Midbrain (tissue), 1 donor: ENCODE measurements around the gene SCARB1.

Source experiments
- DNase-seq: peaks from one replicate; lab custom pipeline; 2025; lab: John Stamatoyannopoulos, UW

Gene SCARB1

DNA sequence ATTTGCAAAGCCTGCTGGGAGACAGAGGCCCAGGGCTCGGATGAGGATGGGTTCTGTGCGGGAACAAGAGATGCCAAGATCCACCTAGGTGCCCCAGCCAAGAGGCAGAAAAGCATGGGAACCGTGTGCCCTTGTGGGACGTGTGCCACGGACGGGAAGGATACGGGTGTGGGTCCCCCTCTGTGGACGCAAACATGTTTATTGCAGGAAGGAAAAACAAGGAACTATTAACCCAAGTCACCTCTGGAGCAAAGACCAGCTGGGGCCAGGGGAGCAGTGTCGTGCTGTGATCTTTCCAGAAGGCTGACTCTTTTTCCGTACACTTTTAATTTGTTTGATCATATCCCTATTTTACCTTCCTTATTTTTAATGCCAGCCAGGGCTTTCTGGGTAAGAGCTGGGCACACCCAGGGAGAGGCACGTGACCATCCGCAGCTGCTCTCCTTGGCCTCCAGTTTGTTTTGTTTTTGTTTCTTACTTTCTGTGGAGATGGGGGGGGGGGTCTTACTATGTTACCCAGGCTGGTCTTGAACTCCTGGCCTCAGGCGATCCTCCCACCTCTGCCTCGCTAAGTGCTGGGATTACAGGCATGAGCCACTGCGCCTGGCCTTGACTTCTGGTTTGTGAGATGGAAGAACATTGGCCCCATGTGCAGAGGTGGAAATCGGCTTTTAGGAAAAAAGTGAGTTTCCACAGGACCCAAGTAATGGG lies 20.7 kb downstream of the SCARB1 start:
- no peak for DNase-seq

DNA sequence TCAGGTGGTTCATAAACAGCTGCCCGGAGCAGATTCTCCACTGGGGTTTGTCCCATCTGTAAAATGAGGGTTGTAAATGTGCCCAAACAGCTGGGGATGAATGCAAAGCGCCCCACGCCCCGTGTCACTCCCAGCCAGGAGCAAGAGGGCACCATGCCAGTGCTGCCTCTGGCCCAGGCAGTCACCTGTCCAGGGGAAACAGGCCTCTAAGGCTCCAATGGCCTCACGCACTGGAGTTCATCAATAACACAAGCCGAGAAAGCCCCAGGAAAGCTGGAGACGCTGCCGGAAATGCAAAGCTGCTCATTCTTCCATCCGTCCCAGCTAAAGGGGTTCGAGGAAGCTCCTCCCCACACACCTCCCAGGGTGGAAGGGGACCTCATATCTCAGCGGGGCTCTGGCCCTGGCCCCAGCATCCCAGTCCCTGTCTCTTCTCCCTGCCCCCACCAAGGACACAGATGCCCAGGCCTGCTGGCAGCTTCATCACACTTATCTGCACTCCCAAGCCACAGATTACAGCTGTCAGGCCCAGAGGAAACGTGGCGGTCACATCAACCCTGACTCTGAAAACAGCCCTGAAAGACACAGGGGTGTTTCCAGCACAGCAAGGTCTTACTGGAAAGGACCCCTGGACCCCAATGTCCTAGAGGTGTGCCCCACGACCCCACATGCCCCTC lies 21.5 kb downstream of the SCARB1 start:
- DNase-seq, result no peak

DNA sequence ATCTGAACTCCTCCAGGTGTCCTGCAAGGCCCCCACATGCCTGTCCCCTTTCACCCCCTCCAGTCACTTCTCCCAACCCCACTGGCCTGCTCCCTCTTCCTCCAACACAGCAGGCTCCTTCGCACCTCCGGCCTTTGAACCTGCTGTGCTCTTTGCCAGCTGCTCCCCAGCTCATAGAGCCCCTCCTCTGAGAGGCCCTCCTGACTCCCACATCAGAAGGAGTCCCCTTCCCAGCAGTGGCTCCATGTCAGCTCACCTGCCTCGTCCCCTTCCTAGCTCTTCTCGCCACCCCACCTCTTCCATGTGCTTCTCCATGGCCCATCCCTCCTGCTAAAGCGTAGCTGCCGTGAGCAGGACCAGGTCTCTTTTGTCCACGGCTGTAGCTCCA lies 22.1 kb downstream of the SCARB1 start:
- DNase-seq, result no peak

DNA sequence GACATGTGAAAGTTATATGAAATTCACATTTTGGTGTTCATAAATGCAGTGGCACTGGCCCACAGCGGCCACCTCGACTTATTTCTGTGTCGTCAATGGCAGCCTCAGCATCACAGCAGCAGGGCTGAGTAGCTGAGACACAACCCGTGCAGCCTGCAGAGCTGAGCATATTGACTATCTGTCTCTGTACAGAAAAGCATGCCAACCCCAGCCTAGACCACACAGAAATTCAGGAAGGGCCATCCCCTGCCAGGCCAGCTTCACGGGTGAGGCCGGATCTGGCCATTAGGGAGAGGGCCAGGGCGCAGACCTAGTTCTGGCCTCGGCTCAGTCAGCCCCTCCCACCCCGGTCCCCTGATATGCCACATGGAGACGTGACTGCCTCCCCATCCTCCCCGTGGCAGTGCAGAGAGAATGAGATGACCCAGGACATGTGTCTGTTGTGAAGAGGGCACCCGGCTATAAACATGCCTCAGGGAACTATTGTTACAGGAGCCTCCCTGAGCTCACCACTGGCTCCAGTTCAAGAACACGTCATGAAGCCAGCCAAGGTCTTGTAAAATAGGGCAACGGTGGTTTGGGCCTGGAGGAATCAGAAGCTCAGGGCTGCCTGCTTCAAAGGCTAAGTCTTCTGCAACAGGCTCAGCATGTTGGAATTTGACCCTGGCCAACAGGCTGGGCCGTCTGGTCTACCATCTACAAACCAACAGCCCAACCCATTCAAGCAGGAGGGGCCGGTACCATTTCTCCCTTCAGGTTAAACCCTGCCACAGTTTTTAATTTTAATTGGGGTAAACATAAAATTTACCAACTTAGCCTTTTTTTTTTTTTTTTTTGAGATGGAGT lies 25.5 kb downstream of the SCARB1 start:
- peak; percentile 37 for DNase-seq

DNA sequence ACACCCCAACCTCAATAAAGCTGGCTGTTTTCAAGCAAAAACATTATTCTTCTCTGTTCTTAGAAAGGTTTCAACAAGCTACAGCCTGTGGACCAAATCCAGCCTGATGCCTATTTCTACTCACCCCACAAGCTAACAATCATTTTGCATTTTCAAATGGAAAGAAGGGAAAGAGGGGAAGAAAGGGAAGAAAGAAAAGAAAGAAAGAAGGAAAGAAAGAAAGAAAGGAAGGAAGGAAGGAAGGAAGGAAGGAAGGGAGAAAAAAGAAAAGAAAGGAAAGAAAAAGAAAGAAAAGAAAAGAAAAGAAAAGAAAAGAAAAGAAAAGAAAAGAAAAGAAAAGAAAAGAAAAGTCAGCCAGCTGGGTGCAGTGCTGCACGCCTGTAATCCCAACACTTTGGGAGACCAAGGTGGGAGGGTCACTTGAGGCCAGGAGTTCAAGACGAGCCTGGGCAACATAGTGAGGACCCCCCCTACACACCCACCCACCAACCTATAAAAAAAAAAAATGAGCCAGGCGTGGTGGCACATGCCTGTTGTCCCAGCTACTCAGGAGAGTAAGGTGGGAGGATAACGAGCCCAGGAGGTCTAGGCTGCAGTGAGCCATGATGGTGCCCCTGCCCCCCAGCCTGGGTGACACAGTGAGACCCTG lies 26.3 kb downstream of the SCARB1 start:
- no peak for DNase-seq

DNA sequence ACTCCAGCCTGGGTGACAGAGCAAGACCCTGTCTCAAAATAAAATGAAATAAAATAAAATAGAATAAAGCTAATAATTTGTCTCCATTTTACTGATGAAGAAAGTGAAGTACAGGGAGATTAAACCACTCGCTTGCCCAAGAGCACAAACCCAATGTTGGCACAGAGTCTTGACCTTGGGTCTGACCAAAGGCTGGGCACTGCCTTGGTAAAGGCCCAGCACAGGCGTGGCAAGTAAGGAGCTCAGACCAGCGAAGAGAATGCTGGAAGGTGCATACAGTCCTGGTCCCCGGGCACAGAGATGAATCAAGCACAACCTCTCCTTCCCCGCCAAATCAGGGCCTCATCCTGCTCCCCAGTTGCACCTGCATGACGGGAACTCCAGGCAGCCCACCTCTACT lies 26.9 kb downstream of the SCARB1 start:
- DNase-seq, result no peak

DNA sequence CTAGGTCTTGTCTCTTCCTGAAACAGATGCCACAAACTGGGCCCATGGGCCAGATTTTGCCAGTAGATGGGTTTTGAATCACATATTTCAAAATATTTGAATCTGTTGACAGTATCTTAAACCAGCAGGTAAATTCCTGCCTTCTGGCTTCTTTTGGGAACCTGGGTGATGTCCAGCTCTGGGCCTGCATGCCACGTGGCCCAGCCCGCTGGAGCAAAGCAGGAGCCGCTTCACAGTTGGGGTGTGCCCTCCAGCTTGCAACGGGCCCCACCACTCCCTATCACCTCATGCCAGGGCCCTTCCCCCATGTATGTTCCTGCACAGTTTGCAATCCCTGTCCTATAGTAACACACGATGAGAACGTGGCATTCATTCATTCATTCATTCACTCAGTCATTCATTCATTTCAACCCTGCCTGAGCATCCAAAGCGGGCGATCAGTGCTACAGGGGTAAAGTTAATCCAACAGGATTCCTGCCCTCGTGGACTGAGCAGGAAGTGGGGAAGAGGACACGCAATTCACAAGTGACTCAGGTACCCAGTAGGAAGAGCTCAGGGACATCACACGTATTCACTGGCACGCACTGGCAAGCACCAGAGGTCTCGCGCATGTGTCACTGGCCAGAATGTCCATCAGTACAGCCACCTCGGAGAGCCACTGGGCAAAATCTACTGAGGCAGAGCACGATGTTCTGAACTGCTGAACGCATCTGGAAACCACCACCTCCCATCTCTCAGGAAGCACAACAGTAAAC lies 27.8 kb downstream of the SCARB1 start:
- DNase-seq, result no peak

DNA sequence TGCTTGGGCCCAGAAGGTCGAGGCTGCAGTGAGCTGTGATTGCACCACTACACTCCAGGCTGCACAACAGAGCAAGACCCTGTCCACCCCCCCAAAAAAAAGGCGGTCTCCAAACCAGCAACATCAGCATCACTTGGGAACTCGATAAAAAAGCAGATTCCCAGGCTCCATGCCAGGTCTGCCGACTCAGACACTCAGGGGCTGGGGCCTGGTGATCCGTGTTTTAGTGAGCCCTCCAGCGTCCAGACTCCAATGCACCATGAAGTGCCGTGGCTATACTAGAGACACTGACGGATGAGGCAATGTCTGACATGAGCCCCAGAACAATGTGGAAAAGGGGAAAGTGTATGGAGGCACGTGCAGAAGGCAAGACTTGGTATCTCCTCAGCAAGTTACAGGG lies 28.8 kb downstream of the SCARB1 start:
- DNase-seq, result no peak

DNA sequence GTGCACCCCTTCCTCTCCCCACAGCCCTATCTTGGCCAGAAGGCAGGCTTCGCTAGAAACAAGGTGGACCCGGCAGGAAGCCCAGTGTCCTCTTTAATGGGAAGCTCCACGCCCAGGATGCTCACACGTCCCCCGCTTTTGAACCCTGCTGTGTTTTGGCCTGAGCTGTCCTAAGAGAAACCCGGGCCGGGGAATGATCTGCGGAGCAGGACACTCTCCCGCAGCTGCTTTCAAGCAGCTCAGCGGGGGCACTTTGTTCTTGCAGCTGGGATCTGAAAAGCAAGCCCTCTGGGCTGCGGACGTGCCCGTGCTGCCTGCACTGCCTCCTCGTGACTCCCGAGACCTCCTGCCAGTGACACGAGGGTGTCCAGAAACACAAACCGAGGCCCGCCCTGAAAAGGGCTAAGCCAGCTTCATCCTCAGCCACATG lies 30.0 kb downstream of the SCARB1 start:
- DNase-seq, result peak; percentile 16

DNA sequence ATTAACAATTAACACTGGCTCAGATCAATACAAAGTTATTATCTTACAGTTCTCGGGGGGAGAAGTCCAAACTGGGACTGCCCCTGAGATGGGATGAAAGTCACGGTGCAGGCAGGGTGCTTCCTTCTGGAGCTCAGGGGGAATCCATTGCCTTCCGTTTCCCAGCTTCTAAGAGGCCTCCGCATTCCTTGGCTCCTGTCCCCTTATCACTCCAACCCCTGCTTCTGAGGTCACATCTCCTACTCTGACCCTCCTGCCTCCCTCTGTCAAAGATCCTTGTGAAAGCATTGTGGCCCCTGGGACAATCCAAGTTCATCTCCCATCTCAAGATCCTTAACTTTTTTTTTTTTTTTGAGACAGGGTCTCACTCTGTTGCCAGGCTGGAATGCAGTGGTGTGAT lies 30.8 kb downstream of the SCARB1 start:
- DNase-seq, result no peak

DNA sequence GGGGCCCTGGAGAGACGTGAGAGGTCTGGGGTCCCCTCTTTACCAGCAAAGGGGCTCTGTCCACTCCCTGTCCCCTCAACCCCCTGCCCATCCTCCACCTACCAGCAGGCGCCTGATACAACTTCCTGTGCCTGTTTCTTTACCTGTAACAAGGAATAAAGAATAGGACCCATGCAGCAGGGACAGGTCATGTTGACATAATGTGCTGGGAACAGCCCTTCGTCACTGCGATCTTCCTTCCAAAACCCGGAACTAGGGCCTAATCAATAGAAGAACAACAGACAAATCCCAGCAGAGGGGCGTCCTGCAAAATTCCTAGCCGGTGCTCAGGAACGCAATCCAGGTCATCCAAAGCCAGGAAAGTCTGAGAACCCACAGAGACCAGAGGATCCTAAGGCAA lies 32.1 kb downstream of the SCARB1 start:
- DNase-seq, result no peak

DNA sequence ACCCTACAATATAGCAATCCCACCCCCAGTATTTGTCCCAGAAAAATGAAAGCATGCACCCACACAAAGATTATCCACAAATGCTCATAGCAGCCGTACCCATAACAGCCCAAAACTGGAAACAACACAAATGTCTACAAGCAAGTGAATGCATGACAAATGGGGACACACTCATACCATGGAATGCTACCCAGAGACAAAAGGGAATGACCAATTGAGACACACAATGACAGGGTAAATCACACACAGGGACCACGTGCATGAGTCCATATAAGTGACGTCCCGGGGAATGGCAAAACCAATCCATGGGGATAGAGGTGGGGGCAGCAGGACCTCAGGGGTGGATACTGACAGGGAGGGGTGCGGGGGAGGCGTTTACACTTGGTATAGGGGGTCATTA lies 33.4 kb downstream of the SCARB1 start:
- DNase-seq, result no peak

DNA sequence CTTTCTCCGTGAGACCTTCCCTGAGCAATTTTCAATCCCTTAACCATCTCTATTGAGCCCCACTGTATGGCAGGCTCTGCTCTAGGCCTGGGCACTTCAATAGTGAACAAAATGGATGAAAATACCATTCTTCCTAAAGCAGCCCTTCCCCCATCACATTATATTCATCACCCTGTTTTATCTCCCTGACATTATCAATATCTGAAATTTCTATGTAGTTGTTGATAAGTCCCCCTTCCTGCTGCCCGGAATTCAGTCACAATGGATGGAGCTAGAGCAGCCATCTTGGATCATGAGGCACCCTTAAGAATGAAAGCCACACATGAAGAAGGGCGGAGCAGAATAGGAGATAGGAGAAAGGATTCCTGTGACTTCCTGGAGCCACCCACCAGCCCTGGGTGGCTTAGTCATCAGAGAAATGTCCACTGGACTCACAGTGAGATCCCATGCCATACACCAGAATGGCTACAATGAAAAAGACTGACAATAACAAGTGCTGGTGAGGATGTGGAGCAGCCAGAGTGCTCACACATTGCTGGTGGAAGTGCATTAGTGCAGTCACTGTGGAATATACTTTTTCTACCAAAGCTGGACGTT lies 33.9 kb downstream of the SCARB1 start:
- DNase-seq, result no peak

DNA sequence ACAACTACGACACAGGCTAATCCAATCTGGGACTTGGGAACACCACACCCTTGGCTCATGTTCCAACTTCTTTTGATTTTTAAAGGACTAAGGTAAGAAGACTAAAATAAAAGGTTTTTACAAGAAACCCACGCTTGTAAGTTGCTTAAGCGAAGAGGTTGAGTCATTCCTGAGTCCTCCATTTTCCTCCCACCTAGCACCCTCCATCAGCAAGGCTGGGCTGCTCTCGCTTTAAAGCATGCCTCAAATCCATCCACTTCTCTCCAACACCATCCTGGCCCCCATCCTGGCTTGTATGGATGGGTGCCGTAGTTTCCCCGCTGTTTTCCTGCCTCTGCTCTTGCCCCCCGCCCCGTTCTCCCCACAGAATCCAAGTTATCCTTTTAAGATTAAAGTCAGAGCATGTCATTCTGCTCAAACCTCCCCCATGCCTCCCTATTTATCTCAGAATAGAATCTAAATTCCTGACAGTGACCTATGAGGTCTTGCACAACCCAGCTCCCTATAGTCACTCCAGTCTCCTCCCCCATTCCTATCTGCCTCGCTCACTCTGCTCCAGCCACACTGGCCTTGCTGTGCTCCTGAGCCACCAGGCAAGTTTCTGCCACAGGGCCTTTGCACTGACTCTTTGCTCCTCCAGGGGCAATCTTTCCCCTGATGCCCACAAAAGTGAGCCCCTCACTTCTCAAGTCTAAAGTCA lies 34.5 kb downstream of the SCARB1 start:
- no peak for DNase-seq

DNA sequence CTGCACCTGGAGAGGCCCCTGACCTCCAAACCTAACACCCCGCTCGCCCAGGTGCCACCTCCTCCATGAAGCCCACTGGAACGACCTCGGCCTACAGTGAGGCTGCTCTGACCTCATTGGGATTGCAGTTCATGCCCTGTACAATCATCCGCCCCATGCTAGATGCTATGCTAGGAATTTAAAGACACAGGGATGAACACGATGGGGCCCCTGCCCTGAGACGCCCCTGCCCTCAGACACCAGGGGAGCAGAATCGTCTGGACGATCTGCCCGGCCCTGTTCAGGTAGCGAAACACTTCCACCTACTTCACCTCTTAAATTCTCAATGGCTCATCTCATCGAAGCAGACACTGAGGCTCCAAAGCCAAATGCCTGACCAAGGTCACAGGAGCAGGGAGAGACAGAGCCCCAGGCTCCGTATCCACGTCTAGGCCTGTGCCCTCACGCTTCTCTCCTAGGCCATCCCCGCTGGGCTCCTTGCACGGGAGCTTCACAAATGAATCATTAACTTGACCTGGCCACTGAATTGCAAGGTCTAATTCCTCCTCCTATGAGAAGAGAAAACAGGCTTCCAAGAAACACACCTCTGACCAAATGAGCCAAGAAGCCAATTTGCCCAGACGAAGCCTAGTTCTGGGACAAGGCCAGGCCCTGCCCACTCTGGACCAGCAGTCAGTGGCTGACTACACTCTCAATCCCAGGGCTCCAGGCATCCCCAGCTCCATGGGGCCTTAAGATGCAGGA lies 35.2 kb downstream of the SCARB1 start:
- no peak for DNase-seq

DNA sequence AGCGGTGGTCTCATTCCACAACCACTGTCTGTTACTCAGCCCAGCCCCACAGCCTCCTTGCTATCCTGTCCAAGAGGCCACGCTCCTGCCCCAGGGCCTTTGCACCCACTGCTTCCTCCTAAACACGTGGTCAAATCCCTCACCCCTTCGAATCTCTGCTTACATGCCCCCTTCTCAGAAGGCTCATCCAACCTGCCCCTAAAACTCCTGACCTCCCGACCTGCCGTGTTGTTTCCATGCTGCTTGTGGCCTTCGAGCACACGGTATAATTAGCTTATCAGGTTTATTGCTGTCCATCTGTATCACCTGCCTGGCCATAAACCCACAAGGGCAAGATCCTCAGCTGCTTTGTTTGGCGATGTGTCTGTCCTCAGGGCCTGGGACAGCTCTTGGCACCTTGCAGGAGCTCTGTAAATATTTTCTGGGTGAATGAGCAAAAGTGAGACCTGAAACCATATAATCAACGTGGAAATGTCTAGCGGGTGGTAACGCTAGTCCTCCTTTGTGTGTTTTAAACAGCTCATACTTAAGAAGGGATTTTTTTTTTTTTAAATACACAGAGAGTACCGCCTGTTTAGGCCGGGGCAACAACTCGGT lies 36.0 kb downstream of the SCARB1 start:
- DNase-seq, result no peak

DNA sequence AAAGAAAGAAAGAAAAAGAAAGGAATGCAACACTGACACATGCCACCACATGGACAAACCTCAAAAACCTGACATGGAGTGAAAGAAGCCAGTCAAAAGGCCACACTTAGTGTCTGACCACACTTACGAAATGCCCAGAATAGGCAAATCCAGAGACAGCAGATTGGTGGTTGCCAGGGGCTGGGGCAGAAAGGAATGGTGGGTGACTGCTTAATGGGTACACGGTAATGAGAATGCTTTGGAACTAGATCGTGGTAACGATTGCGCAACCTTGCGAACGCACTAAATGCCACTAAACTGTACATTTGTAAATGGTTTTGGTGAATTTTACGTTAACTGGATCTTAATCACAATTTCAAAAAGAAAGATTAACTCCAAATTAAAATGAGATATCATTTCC lies 39.5 kb downstream of the SCARB1 start:
- no peak for DNase-seq

DNA sequence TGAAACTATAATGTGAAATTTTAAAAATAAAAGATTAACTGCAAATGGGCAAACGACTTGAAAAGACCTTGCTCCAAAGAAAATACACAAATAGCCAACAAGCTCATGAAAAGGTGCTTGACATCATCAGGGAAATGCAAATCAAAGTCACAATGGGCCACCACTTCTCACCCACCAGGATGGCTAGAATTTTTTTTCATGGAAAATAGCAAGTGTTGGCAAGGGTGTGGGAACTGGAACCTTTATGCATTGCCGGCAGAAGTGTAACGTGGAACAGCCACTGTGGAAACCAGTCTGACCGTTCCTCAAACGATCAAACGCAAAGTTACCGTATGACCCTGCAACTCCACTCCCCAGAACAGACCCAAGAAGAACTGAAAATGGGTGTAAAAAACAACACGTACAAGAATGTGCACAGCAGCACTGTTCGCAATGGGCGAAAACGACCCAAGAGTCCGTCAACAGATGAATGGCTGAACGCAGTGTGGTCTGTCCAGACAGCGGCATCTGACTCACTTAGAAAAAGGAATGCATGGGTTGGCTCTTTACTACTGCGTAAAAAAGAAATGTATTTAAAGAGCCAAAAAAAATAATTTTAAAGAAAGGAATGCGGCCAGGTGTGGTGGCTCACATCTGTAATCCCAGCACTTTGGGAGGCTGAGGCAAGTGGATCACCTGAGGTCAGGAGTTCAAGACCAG lies 40.2 kb downstream of the SCARB1 start:
- DNase-seq, result no peak

DNA sequence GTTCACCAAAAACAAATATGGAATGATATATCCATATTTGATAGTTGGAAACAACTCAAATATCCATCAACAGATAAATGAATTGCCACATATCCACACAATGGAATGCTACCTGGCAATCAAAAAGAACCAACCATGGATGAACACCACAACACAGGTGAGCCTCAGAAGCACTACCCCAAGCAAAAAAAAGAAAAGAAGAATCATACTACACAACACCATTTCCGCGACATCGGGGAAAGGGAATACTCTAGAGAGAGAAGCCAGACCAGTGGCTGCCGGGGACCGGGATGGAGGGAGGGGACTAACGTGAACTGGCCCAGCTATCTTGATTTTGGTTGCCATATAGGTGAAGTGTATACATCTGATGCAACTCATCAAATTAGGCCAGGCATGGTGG lies 41.4 kb downstream of the SCARB1 start:
- no peak for DNase-seq
